Right lung (tissue), 5 donors: ENCODE measurements around the gene FCGBP. TPM values are rescaled to one million over a fixed set of nuclear protein-coding genes. Genes with fewer than 3 reads are reported as not detected.
"Not testable (repeated sequence)": the region's sequence is repeated elsewhere in the genome, so short reads cannot be mapped to it uniquely, and the experiment has no call there.

Experiments
- DNase-seq, 2 donors: peaks; one replicate each; pipeline ENCODE4 v3.0.0-alpha.2; 2013
- polyA plus RNA-seq, 5 donors: library from polyadenylated mRNA; unstranded; fragments of 120-200 nt; gene quantifications; one replicate each; pipeline versions ENCODE4 v1.2.1 to v1.2.3, GENCODE V29; 2013; ENCODE audit warnings: inconsistent platforms in 1 of 5, low replicate concordance in 1 of 5; ENCODE audit not compliant: insufficient read length in 5 of 5, insufficient read depth in 1 of 5

The FCGBP gene
- polyA plus RNA-seq, 5 donors: 5.6 to 15.3 (median 8.2) TPM

DNA sequence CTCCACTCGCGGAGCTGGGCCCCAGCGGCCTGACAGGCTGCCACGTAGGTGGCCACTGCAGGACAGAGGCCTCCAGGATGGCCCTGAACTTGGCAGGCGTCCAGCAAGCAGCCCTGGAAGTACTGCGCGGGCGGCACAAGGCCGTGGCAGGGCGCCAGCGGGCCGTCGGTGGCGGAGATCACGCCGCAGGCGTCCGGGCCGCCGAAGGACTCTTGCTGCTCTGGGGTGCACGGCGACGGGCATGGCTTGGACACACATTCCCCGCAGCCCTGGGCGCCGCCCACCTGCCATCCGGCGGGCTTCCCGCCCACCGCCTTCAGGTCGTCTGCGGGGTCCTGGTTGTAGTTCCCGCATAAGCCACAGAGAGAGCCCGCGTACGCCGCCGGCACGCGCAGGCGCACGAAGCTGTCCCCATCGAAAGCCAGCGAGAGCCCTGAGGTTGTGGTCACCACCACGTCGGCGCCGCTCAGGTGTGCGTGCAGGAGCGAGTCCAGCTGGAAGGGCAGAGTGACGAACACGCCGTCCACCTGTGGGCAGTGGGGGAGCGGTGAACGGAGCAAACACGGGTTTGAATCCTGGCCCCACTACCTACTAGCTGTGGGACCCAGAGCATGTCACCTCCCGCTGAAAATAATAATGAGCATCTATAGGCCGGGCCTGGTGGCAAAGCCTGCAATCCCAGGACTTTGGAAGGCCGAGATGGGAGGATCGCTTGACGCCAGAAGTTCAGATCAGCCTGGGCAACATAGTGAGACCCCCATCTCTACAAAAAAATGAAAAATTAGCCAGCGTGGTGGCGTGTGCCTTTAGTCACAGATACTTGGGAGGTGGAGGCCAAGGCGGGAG is 42.6 kb downstream of the FCGBP start:
- DNase-seq: not testable (repeated sequence)

DNA sequence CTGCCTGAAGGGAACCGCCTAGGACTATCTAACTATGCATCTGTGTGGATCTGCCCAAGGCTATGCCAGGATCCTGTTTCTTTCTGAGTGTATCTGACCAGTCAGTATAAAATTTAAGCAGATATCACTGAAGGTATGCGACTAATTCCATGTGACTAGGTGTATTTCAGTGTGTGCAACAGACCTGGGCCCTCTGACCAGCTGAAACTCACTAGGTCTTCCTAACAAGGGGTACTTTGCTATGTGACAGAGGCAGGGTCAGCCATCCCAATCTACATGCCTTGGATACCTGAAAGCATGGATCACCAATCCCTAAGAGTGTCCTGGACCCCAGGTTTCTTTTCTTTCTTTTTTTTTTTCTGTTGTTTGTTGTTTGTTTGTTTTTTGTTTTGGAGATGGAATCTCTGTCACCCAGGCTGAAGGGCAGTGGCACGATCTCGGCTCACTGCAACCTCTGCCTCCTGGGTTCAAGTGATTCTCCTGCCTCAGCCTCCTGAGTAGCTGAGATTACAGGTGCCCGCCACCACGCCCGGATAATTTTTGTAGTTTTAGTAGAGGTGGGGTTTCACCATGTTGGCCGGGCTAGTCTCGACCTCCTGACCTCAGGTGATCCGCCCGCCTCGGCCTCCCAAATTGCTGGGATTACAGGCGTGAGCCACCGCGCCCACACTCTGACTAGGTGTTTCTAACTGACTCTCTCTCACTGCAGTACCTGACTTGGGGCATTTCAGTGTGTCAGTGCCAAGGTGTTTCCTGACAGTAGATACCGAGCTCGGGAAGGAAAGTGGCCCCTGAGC is 43.5 kb downstream of the FCGBP start:
- no peak for DNase-seq

DNA sequence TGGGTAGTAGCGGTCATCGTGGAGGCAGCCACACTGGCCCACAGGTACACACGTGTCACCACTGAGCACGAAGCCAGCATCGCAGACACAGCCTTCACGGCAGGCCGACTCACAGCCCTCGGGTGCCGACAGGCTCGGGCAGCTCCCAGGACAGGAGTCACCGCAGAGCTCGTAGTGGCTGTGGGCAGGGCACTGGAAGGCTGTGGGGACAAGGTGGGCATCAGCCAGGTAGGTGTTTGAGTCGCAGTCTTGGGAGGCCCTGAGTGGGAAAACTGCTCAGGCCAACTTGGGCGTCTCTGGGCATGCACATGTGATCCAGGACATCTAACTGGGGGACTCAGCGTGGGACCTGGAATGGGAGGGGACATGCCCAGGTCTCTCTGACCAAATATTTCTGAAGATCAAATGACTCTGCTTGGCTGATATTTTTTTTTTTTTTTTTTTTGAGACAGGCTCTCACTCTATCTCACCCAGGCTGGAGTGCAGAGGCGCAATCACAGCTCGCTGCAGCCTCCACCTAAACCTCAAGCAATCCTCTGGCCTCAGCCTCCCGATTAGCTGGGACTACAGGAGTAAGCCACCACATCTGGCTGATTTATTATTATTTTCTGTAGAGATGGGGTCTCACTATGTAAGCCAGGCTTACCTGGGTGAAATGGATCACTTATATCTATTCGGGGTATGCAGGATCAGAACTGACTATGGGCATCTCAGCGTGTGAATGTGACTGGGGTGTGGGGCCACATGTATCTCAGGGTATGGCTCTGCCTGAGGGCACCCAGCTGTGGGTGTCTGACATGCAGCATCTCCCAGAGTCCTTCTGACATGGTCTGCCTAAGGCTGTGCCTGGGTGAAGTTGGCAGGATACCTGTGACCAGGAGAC is 44.3 kb downstream of the FCGBP start:
- DNase-seq: not testable (repeated sequence)

DNA sequence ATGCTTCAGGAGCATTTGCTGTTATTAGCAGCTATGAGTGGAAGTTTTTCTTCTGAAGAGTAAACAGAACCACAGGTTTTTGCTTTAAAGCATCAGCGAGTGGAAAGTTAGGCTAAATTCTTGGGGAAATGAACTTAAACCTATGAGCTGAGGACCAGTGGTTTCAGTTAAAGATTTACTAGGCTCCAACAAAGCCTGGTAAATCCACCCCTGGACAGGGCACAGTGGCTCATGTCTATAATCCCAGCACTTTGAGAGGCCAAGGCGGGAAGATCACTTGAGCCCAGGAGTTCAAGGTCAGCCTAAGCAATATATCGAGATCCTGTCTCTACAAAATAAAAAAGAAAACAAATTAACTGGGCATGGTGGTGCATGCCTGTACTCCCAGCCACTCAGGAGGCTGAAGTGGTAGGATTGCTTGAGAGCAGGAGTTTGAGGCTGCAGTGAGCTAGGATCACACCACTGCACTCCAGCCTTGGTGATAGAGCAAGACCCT is 46.9 kb downstream of the FCGBP start:
- not testable (repeated sequence) for DNase-seq

DNA sequence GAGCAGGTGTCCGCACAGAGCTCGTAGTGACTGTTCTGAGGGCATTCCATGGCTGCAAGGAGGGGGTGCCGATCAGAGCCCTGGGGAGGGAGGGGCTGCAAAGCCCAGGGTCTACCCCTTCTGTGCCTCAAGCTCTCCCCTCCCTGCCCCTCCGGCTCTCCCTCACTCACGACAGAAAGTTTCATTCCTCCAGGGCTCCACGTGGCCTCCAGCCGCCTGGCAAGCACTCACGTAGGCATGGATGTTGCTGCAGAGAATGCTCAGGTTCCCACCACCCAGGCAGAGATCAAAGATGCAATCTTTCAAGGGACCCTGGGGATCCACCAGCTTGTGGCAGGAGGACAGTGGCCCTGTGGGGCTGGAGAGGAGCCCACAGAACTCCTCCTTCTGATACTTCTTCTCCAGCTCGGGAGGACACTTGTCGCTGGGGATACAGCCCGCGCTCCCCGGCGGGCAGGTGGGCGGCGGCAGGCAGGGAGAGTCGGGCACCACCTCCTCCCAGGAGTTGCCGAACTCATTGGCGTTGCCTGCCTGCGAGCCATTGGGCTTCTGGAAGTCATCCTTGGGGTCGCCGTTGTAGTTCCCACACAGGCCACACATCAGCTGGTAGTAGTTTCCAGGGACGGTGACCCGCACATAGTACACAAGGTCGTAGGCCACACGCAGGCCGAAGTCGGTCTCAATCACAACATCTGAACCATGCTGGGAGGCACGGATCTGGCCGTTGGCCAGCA is 48.4 kb downstream of the FCGBP start:
- DNase-seq: not testable (repeated sequence)

DNA sequence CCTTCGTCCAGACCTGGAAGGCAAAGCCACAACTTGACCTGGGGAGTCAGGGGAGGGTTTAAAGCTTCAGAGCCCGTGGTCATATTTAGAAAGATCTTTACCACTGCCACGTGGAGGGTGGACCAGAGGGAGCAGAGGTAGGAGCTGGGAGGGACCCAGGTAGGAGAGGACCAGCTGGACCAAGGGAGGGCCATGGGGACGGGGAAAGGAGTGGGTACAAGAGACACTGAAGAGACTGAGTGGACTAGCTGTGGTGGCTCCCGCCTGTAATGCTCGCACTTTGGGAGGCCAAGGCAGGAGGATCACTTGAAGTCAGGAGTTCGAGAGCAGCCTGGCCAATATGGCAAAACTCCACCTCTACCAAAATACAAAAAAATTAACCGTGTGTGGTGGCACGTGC is 49.7 kb downstream of the FCGBP start:
- DNase-seq: not testable (repeated sequence)

Other genes with a start within 250 kb of the FCGBP start
- under 1 TPM in 1 of 5 donors, not detected in 4; 0.37 TPM for gene LGALS14, start 230.2 kb downstream of the FCGBP start, polyA plus RNA-seq
- 1 to 10 TPM; 1.2 to 3.1 (median 1.4) TPM for gene CLC, start 196.6 kb downstream of the FCGBP start, polyA plus RNA-seq
- not detected for gene LEUTX, start 155.8 kb downstream of the FCGBP start, polyA plus RNA-seq
- gene DYRK1B, start 100.5 kb downstream of the FCGBP start, polyA plus RNA-seq: 10 to 100 TPM; 23.8 to 30.9 (median 25.3) TPM
- gene FBL, start 88.3 kb downstream of the FCGBP start, polyA plus RNA-seq: 100 to 1,000 TPM; 290 to 390 (median 350) TPM
- gene PSMC4, start 36.5 kb upstream of the FCGBP start, polyA plus RNA-seq: 10 to 100 TPM; 49.7 to 72.4 (median 52.7) TPM
- gene ZNF546, start 62.4 kb upstream of the FCGBP start, polyA plus RNA-seq: 10 to 100 TPM in 1 of 5 donors, 1 to 10 TPM in 4; 4.9 to 11.4 (median 8.2) TPM
- 10 to 100 TPM; 15.5 to 40.6 (median 34.7) TPM for gene ZNF780B, start 121.6 kb upstream of the FCGBP start, polyA plus RNA-seq
- 10 to 100 TPM; 11.3 to 17.7 (median 16.4) TPM for gene ZNF780A, start 156.3 kb upstream of the FCGBP start, polyA plus RNA-seq